HG03575 (cell line): ENCODE data around the gene PXN.

Experiments
- ATAC-seq: cut with Tn5 transposase; IDR thresholded peaks from one replicate; pipeline ENCODE4 v1.9.1; 2021; ENCODE audit not compliant: unreplicated experiment, insufficient number of reproducible peaks, low FRiP score; ENCODE audit errors: extremely low read depth

The PXN gene

DNA sequence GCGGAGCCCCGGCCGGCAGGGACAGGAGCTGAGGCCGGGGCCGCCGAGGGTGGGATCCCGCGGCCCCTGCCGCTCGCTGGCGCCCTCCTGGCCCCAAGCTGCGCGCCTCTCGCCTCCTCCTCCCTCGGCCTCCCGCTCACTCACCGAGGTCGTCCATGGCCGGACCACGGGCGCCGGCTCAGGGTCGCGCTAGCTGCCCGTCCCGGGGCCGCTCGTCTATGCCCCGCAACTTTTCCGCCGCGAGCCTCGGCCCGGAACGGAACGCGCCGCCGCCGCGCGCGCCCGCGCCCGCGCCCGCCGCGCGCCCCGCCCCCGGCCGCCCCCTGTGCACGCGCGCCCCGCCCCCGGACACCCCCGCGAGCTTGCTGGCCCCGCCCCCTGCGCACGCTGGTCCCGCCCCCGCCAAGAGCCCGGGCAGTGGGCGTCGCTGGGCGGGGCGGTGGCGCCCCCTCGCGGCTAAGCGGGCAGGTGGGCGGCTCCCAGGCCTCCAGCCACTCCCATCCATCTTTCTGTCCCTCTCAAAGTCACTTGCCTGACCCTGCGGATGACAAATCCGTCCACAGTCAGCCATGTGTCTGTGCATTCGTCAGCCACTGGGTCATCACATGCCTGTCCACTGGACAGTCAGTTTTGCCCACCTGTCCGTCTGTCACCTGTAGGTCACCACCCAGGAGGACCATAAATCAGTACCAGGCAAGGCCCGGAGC is at the start of gene PXN:
Gene PXN, minus strand, starts transcription at position 258 of the 707 bp plus-strand sequence. Its CDS starts 101 bp downstream, at position 157.
- ATAC-seq = no peak

DNA sequence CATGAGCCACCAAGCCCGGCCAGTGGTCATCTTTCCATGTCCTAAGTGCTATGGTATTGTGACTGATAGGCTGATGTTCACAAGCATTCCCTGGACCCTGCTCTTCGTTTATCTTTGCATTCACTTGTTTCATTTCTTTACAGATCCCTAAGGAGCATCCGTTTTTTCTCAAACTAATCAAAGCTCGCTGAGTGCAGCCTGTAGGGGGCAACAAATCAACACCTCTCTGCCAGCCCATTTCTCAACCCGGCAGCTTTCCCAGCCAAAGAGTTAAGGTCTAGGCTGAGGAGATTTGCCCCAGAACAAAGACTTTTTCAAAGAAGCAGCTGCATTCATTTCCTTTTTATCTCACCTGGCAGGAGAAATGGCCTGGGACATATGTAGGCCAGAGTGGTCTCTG is 48.7 kb upstream of the PXN start:
- ATAC-seq = no peak

DNA sequence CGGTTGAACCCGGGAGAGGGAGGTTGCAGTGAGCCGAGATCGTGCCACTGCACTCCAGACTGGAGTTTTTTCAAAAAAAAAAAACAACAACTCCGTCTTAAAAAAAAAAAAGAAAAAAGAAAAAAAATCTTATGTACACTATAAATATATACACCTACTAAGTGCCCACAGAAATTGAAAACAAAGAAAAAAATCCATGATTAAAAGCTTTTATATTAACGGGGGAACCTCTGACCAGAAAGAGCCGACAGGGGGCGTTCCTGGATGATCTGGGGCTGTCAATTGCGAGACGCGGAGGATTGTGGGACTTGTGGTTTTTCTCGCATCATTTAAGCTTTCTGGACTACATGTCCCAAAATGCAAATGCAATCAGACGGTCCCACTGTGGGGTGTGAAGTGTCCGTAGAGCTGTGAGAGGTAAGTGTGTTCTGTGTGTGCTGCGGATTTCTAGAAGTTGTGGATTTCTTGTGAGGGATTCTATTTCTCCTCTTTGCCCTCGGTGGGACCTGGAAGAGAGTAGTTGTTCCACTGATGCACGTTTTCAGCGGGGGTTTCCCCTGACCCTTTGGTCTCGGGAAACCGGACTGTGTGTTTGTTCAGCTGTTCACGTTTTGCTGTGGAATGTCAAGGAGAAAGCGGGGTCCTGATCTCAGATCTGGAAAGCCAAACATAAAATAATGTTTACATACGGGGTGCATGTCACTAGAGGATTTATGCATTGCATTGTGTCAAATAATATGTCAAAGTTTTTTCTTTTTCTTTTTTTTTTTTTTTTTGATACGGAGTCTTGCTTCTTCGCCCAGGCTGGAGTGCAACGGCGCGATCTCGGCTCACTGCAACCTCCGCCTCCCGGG is 36.7 kb upstream of the PXN start, which contains the start of gene SIRT4:
Gene SIRT4, plus strand, starts transcription at position 360 of the 854 bp plus-strand sequence. CDS start 1,241 bp downstream, outside the sequence.
- peak; percentile 42 for ATAC-seq

DNA sequence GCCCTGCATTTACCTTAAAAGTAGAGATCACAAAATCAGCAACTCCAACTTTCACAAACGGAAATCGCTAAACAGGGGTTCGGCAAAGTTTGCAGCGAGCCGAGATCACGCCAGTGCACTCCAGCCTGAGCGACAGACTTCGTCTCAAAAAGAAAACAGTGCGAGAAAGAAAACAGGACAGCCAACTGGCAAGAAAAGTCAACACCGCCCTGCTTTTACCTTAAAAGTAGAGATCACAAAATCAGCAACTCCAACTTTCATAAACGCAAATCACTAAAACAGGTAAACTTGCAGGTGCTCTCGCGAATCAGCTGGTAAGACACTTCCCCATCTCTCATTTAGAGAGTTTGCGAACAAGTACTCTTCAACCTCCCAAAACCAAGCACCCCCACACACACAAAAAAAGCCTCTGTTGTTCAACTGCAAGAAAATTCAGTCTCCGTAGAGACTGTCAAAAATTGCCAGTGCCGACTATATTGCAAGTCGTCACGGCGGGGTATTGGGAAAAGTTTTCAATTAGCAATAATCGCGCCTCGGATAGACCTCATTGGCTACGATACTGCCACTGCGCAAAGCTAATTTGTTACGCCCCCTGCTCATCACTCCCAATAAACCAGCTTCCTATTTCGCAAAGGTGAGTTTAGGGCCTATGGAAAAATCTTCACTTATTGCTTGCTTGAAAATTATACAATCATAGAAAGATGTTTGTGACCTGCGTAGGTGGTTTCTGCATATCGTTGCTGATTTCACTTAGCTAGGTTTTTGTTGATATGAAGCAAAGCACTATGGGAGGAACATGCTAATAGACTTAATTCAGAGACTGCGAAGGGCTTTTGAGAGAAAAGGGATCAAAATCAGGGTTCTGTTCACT is 27.4 kb upstream of the PXN start, which contains the start of gene RNU4-1:
Gene RNU4-1, minus strand, starts transcription at position 577 of the 871 bp plus-strand sequence.
- ATAC-seq = no peak

DNA sequence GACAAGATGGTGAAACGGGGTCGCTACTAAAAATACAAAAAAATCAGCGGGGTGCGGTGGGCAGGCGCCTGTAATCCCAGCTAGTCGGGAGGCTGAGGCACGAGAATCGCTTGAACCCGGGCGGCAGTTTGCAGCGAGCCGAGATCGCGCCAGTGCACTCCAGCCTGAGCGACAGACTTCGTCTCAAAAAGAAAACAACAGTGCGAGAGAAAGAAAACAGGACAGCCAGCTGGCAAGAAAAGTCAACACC is 26.8 kb upstream of the PXN start:
- ATAC-seq = no peak

DNA sequence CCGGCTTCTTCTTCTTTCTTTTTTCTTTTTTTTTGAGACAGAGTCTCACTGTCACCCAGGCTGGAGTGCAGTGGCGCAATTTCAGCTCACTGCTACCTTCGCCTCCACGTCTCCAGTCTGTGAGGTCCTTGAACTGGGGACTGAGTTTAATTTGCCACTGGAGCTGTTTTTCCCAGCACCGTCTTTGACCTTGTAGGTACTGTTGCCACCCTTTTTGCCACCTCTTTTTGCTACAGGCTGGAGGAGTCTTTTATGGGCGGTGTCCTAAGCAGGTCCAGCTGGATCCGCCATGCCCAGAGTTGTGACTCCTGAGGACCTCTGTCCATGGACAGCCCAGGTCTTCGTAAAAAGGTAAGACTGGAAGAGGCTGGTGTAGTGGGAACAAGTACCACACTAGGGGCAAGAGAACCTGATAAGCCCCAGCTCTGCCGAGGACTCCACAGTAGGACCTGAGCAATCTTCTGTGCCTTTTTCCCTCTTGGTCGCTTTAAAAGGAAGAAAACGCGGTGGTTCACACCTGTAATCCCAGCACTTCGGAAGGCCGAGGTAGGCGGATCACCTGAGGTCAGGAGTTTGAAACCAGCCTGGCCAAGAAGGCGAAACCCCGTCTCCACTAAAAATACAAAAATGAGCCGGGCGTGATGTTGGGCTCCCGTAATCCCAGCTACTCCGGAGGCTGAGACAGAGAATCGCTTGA is 25.2 kb upstream of the PXN start:
- ATAC-seq = no peak

DNA sequence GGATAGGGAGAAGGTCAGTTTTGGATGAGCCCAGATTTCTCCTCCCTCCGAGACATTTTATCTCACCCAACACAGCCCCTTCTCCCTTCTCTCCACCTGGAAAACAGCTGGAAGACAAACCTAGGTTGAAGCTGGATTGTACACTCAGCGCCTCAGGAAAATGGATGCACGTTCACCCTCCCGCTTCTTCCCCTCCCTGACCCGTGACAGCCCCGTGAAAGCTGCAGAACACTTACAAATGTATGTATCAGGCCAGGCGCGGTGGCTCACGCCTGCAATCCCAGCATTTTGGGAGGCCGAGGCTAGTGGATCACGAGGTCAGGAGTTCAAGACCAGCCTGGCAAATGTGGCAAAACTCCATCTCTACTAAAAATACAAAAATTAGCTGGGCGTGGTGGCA is 22.0 kb upstream of the PXN start:
- no peak for ATAC-seq

DNA sequence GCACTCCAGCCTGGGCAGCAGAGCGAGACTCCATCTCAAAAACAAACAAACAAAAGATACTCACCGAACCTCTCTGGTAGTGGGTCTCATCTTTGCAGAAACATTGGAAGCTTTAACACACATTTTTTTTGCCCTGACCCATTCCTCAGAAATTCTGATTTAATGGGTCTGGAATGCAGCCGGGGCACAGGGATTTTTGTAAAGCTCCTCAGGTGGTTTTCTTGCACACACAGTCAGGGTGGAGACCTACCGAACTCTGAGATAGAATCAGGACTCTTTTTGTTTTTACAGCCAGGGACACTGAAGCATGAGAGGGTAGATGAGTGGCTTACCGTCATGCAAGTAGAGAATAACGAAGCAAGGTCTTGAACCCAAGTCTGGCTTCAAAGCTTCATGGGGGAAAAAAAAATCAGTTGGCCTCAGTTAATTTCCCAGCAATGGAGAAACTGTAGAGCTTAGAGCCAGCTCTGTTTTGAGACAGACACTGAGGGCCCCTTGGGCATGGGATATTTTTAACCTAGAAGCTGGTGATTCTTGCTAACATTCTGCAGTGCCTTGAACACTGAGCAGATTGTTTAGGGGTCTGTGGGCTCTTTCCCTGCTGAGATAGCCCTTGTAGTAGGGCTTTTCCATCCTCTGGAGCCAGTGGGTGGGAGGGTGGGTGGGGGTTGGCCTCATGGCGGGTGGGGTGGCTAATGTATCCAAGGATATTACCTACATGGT is 21.4 kb upstream of the PXN start:
- ATAC-seq = no peak

DNA sequence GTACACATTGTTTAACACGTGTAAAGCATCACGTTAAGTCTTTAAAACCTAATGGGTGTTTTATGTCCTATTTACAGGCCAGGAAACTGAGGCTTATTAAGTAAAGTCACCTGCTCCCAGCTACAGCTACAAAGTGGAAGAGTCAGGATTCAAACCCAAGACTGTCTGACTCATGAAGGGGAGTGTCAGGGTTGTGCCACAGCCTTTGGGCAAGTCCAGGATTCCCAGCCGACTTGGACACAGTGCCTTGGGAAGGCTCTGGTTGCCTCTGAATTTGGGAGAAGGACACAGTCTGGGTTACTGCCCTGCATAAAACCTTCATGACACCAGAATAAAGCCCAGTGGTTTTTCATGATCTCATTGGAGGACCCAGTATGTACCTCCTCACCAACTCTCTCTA is 18.9 kb upstream of the PXN start:
- ATAC-seq = no peak

DNA sequence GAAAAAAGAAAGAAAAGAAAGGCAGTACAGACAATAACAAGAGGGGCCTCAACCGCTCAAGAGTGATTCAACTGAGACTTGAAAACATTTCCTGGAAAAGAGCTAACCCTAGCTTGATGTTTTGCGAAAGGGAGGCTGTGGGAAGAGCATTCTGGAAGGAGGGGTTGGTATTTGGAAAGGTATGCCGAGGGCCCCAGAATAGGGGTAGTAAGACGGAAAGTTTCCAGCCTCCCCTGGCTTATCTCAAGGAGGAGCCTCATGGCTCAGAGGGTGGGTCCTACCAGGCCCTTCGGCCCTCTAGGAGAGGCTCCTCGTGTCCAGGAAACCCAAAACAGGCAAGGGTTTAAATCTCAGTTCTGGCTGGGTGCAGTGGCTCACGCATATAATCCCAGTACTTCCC is 17.8 kb upstream of the PXN start:
- ATAC-seq = no peak

DNA sequence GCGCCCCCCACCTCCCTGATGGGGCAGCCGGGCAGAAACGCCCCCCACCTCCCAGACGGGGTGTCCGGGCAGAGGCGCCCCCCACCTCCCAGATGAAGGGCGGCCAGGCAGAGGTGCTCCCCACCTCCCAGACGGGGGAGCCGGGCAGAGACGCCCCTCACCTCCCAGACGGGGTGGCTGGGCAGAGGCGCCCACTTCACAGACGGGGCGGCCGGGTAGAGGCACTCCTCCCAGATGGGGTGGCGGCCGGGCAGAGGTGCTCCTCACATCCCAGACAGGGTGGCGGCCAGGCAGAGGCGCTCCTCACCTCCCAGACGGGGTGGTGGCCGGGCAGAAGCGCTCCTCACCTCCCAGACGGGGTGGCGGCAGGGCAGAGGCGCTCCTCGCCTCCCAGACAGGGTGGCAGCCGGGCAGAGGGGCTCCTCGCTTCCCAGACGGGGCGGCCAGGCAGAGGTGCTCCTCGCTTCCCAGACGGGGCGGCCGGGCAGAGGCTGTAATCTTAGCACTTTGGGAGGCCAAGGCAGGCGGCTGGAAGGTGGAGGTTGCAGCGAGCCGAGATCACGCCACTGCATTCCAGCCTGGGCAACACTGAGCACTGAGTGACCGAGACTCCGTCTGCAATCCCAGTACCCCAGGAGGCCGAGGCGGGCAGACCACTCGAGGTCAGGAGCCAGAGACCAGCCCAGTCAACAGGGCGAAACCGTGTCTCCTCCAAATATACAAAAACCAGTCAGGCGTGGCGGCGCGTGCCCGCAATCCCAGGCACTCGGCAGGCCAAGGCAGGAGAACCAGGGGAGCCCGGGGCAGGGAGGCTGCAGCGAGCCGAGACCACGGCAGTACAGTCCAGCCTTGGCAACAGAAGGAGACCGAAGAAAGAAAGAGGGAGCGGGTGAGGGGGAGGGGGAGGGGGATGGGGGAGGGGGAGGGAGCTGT is 12.9 kb upstream of the PXN start:
- no peak for ATAC-seq

DNA sequence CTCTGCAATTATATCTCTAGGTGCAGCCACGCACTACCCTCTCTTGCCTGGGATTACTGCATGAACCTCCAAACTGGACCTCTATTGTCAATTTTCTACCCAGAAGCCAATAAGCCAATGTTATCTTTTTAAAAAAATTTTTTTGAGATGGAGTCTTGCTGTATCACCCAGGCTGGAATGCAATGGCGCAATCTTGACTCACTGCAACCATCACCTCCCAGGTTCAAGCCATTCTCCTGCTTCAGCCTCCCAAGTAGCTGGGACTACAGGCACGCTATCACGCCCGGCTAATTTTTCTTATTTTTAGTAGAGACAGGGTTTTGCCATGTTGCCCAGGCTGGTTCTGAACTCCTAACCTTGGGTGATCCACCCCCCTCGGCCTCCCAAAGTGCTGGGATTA is 11.2 kb upstream of the PXN start:
- no peak for ATAC-seq

DNA sequence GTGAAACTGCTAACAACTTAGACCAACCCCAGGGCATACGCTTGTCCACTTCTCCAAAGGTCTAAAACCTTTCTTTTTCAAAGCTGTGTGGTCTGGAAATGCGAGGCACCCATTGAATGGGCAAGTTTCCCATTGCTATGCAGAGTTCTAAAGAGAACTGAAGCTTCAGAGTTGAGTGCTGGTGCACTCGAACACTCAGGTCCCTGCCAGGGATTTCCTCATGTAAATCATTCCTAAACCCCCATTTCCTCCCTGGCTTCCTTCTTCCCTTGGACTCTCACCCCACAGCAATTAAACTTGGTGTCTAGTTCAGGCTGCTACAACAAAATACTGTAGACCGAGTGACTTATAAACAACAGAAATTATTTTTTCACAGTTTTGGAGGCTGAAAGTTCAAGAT is 2.2 kb upstream of the PXN start:
- ATAC-seq = no peak

DNA sequence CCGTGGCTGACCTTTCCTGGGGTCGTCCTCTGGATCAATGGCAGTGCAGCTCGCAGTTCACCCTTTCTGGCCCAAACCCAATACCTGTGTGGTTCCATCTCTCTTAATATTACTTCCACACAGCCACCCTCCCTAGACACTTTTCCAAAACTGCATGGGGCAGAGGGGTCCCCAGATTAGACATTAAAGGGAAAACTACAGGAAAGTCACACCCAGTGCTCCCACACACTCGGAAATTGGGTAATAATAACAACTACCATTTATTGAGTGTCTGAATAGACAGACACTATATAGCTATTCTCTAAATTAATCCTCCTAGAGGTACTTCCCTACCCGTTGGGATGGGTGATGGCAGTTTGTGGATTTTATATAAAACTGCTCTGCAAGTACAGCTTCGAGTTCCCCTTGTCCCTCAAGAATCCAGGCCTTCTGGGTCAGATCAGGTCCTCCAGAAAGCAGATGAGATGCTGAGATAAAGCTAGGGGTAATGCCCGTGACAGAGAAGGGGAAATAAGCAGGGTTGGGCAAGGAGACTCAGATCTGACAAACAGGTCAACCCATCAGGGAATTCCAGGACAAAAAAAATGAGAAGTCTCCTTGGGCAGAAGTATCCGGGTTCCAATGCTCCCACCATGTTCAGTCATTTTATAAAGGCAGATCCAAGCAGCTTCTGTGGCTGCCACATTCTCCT is 795 bp upstream of the PXN start:
- ATAC-seq = no peak

DNA sequence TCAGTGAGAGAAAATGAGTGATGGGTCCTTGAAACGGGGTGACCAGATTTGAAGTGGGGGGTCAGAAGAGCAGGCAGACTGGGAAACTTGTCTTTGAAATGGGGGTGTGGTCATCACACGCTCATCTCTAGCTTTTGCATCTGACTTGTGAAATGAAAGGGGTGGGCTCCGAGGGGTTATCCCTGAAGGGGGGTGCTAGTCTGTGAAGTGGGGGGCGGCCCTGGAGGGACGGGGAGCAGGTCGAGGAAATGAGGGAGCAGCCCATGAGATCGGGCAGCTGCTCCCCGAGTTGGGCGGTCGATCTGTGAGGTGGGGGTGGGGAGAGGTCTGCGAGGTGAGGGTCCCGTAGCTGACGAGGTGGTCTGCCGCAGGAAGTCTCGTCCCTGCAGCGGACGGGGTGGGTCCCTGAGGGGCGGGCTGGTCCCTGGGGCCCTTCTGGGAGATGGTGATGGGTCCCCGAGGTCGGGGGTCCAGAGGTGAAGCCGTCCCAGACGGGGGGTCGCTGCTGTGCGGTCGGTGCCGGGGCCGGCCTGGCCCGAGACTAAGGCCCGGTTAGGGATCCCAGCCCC is 542 bp downstream of the PXN start:
- no peak for ATAC-seq

DNA sequence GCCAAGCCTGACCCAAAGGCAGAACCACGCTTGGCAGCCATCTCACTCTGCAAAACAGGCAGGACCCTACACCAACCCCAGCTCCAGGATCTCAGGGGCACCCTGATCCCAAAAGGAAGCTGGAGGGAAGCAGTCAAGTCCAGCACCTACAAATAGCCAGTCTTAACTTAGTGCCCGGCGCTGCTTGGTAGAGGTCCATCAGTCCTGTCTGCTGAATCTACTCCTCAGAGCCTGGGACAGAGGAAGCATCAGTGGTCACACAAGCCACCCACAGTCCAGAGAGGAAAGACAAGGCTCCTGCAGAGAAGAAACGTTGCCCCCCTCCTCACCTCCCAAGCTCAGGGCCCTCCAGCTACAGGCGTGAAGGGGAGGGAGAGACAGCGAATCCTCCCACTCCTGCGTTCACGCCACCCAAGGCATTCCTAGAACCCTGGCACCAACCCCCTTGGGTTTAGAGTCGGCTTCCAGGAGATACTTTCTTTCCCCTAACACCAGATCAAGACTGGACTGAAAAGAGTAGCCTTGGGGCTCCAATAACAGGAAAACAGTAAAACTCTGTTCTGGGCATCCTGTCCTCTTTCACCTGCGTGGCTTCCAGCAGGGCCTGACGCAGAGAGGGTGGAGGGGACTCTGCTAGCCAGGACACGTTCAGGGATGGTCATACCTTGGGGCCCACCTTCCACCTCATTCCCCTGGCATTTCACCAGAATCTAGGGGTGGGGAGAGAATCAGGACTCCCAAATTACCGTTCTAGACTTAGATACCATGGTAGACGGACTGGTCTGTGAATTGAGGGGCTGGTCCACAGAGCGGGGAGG is 1.2 kb downstream of the PXN start:
- no peak for ATAC-seq
